Esophagus (tissue), 2 donors: Measurements from ENCODE around the gene CERS6. TPM values are rescaled to one million over a fixed set of nuclear protein-coding genes. Genes with fewer than 3 reads are reported as not detected.
A peak's percentile ranks its signal among the peaks of the same experiment; 100 is the strongest.

Experiments
- H3K27ac ChIP-seq, 2 donors: one replicate each; pipeline ENCODE4 v1.5.1; 2013; ENCODE audit warnings: low read depth in 2 of 2, mild to moderate bottlenecking in 2 of 2, inconsistent platforms in 1 of 2, low read length in 1 of 2, moderate library complexity in 1 of 2
- H3K27me3 ChIP-seq, 2 donors: one replicate each; pipeline ENCODE4 v1.6.1; 2013; ENCODE audit warnings: low read length in 2 of 2, control low read depth in 1 of 2, mild to moderate bottlenecking in 1 of 2; ENCODE audit not compliant: insufficient read depth in 2 of 2, control insufficient read depth in 1 of 2
- H3K36me3 ChIP-seq, 2 donors: one replicate each; pipeline ENCODE4 v1.6.1; 2013; ENCODE audit warnings: low read length in 1 of 2; ENCODE audit not compliant: control insufficient read depth in 2 of 2, insufficient read depth in 2 of 2
- H3K4me1 ChIP-seq, 2 donors: one replicate each; pipeline ENCODE4 v1.6.1; 2013; ENCODE audit warnings: low read length in 1 of 2; ENCODE audit not compliant: control insufficient read depth in 2 of 2, insufficient read depth in 2 of 2
- H3K4me3 ChIP-seq, 2 donors: one replicate each; pipeline ENCODE4 v1.5.1; 2013; ENCODE audit warnings: low read length in 2 of 2, mild to moderate bottlenecking in 2 of 2, low read depth in 1 of 2, moderate library complexity in 1 of 2
- H3K9me3 ChIP-seq, 2 donors: one replicate each; pipeline ENCODE4 v1.6.1; 2013; ENCODE audit warnings: mild to moderate bottlenecking in 2 of 2, low read depth in 1 of 2, low read length in 1 of 2, moderate library complexity in 1 of 2; ENCODE audit not compliant: control insufficient read depth in 2 of 2, insufficient read depth in 1 of 2
- WGBS, 2 donors: extraction: QIAGEN DNeasy Blood & Tissue Kit; methylation state at CpG; one replicate each; pipeline ENCODE4 v1.1.7; 2013; 5-methylcytosine and 5-hydroxymethylcytosine counted together
- polyA plus RNA-seq, 2 donors: library from polyadenylated mRNA; stranded (reverse); fragments of 200-250 nt; gene quantifications; one replicate each; pipeline ENCODE4 v1.2.3, GENCODE V29; 2013
- donor health status: healthy with polysubstance abuse.
- donor health status: Bipolar disorder and iron deficiency.

Gene CERS6
- polyA plus RNA-seq, 2 donors = 4.2 to 7.6 TPM

GRCh38 chr2:168454737-168455644 lies 1.1 kb upstream of the CERS6 start:
- WGBS, 2 donors = 64 to 69% methylated on average over 6 of the region's 6 CpGs
- H3K4me1 ChIP-seq = no peaks in the 10 kb centered on the region
- H3K9me3 ChIP-seq = no peaks in the 10 kb centered on the region
- H3K27me3 ChIP-seq = no peaks in the 10 kb centered on the region
- peak overlapping the region in 1 of 2 donors; percentile 83 for H3K4me3 ChIP-seq
- no peak overlapping the region for H3K27ac ChIP-seq
- H3K36me3 ChIP-seq = no peaks in the 10 kb centered on the region

- WGBS, 2 donors = 0 to 1% methylated on average over 44 to 61 of the region's 61 CpGs
These were observed 583 bp downstream of the CERS6 start for GRCh38 chr2:168456521-168457189.

GRCh38 chr2:168457190-168457895 lies 1.3 kb downstream of the CERS6 start:
- H3K9me3 ChIP-seq = no peaks in the 10 kb centered on the region
- peak overlapping the region; percentile 49 to 82 for H3K27ac ChIP-seq
- no peaks in the 10 kb centered on the region for H3K27me3 ChIP-seq
- WGBS, 2 donors = 15% methylated on average over 17 of the region's 17 CpGs
- no peaks in the 10 kb centered on the region for H3K36me3 ChIP-seq
- H3K4me1 ChIP-seq = no peaks in the 10 kb centered on the region
- peak overlapping the region; percentile 83 to 91 for H3K4me3 ChIP-seq

More at GRCh38 chr2:168456521-168457189, 583 bp downstream of the CERS6 start:
- Histone ChIP-seq H3K36me3 (no peaks in the 10 kb centered on the region), H3K27me3 (no peaks in the 10 kb centered on the region), H3K27ac (peak overlapping the region; percentile 82 to 93), H3K9me3 (no peaks in the 10 kb centered on the region), H3K4me3 (peak overlapping the region; percentile 83 to 91), H3K4me1 (no peaks in the 10 kb centered on the region)

- 25 to 32% methylated on average over 1 of the region's 1 CpG for WGBS, 2 donors
- Histone ChIP-seq H3K27me3 (no peaks in the 10 kb centered on the region), H3K4me3 (peak overlapping the region in 1 of 2 donors; percentile 83), H3K4me1 (no peaks in the 10 kb centered on the region), H3K9me3 (no peaks in the 10 kb centered on the region), H3K36me3 (no peaks in the 10 kb centered on the region), H3K27ac (no peak overlapping the region)
These were observed 2.1 kb downstream of the CERS6 start for GRCh38 chr2:168458139-168458538.

- H3K9me3 ChIP-seq = no peaks in the 10 kb centered on the region
- no peaks in the 10 kb centered on the region for H3K27me3 ChIP-seq
- no peaks in the 10 kb centered on the region for H3K4me1 ChIP-seq
- 81 to 93% methylated on average over 4 of the region's 4 CpGs for WGBS, 2 donors
- H3K27ac ChIP-seq = no peak overlapping the region
- no peaks in the 10 kb centered on the region for H3K36me3 ChIP-seq
- no peak overlapping the region for H3K4me3 ChIP-seq
These were observed 3.2 kb downstream of the CERS6 start for GRCh38 chr2:168459256-168459655.

GRCh38 chr2:168460571-168460970 lies 4.5 kb downstream of the CERS6 start:
- Histone ChIP-seq H3K36me3 (no peaks in the 10 kb centered on the region), H3K27me3 (no peaks in the 10 kb centered on the region), H3K9me3 (no peaks in the 10 kb centered on the region), H3K27ac (no peak overlapping the region), H3K4me3 (no peak overlapping the region), H3K4me1 (no peaks in the 10 kb centered on the region)
- WGBS, 2 donors = 71 to 76% methylated on average over 2 of the region's 2 CpGs

GRCh38 chr2:168461178-168461941 lies 5.3 kb downstream of the CERS6 start:
- H3K27me3 ChIP-seq = no peaks in the 10 kb centered on the region
- no peaks in the 10 kb centered on the region for H3K9me3 ChIP-seq
- no peak overlapping the region for H3K4me3 ChIP-seq
- 63 to 81% methylated on average over 2 of the region's 2 CpGs for whole genome bisulfite sequencing, 2 donors
- no peaks in the 10 kb centered on the region for H3K4me1 ChIP-seq
- H3K36me3 ChIP-seq = no peaks in the 10 kb centered on the region
- H3K27ac ChIP-seq = no peak overlapping the region

- Histone ChIP-seq H3K9me3 (no peaks in the 10 kb centered on the region), H3K27ac (no peak overlapping the region), H3K27me3 (no peaks in the 10 kb centered on the region), H3K4me1 (no peaks in the 10 kb centered on the region), H3K36me3 (no peaks in the 10 kb centered on the region), H3K4me3 (no peak overlapping the region)
- WGBS, 2 donors = 81 to 94% methylated on average over 2 of the region's 2 CpGs
These were observed 5.9 kb downstream of the CERS6 start for GRCh38 chr2:168461942-168462331.

GRCh38 chr2:168462543-168463045 lies 6.5 kb downstream of the CERS6 start:
- no peak overlapping the region for H3K27ac ChIP-seq
- no peaks in the 10 kb centered on the region for H3K9me3 ChIP-seq
- H3K4me1 ChIP-seq = no peaks in the 10 kb centered on the region
- no peak overlapping the region for H3K4me3 ChIP-seq
- no peaks in the 10 kb centered on the region for H3K36me3 ChIP-seq
- no peaks in the 10 kb centered on the region for H3K27me3 ChIP-seq
- WGBS, 2 donors = 88 to 90% methylated on average over 2 of the region's 2 CpGs
